Measurements from ENCODE around the gene CCDC88B. TPM values are rescaled to one million over a fixed set of nuclear protein-coding genes. Genes with fewer than 3 reads are reported as not detected.
A peak's percentile ranks its signal among the peaks of the same experiment; 100 is the strongest.

Gene CCDC88B
- total and polyA plus RNA-seq, 2 of the 8 experiments (the other 6 are each of a cell fraction or from before 2014, with no cell fraction given), result 5.9 to 12.5 TPM

- Histone ChIP-seq H3K4ac (replicated peaks; ENCODE audit: insufficient read length, low read depth, low read length) (no peak overlapping the region), H3K4me1 (replicated peaks in 1 of 4; ENCODE audit: control insufficient read depth in 3 of 4, insufficient read depth in 4 of 4, low read length in 3 of 4) (peaks cover 0 to 5% (median 2%) of the 10 kb centered on the region in 4 experiments; a peak in 4 of 7 replicates), H3K36me3 (ENCODE audit: control insufficient read depth in 2 of 4, insufficient read depth in 4 of 4, low read length in 3 of 4) (peaks cover 0 to 14% (median 0%) of the 10 kb centered on the region in 4 experiments; a peak in 3 of 8 replicates), H3K23me2 (ENCODE audit: low read depth, low read length) (no peaks in the 10 kb centered on the region; the same call in 1 of the 2 replicates), H2BK15ac (ENCODE audit: low read length) (no peak overlapping the region), H2BK20ac (ENCODE audit: low read length) (no peak overlapping the region), H2BK120ac (replicated peaks; ENCODE audit: low read depth, low read length) (no peak overlapping the region), H3K4me3 (ENCODE audit: extremely low read depth in 1 of 4, insufficient read depth in 2 of 4, low read depth in 3 of 4, low read length in 4 of 4) (no peak overlapping the region), H3K9ac (replicated peaks in 1 of 4; ENCODE audit: extremely low read depth in 1 of 4, low read depth in 3 of 4, low read length in 3 of 4) (no peak overlapping the region), H3K56ac (replicated peaks; ENCODE audit: insufficient read length, low read depth, low read length) (no peak overlapping the region), H3K14ac (ENCODE audit: insufficient read length) (no peak overlapping the region), H3K27me3 (replicated peaks in 1 of 4; ENCODE audit: control insufficient read depth in 3 of 4, extremely low read depth in 1 of 4, insufficient read depth in 3 of 4, low read length in 3 of 4) (no peaks in the 10 kb centered on the region), H2AK5ac (ENCODE audit: low read depth, low read length) (no peak overlapping the region), H3K27ac (ENCODE audit: low read depth, low read length) (no peak overlapping the region), H3K79me1 (ENCODE audit: low read depth, low read length) (no peaks in the 10 kb centered on the region), H4K5ac (ENCODE audit: insufficient read length, low read depth, low read length) (no peak overlapping the region), H4K20me1 (replicated peaks in 1 of 2; ENCODE audit: control insufficient read depth in 1 of 2, insufficient read depth in 2 of 2, low read length in 2 of 2) (no peaks in the 10 kb centered on the region), H4K8ac (ENCODE audit: extremely low read depth, insufficient read depth, low read length) (peak overlapping the region; percentile 51; the same call in 1 of the 2 replicates), H3K9me3 (ENCODE audit: insufficient read depth in 2 of 2, low read depth in 1 of 2, low read length in 1 of 2) (no peaks in the 10 kb centered on the region), H3K79me2 (ENCODE audit: control insufficient read depth in 1 of 2, insufficient read depth in 2 of 2, low read length in 2 of 2) (no peaks in the 10 kb centered on the region), H4K91ac (replicated peaks; ENCODE audit: insufficient read length, low read length) (no peak overlapping the region), H3K4me2 (ENCODE audit: insufficient read depth in 1 of 2, low read depth in 2 of 2, low read length in 2 of 2) (no peak overlapping the region), H2BK12ac (ENCODE audit: low read depth, low read length) (no peak overlapping the region), H2AFZ (ENCODE audit: low read length) (no peak overlapping the region), H2BK5ac (ENCODE audit: low read depth, low read length) (no peak overlapping the region), H3K18ac (ENCODE audit: extremely low read depth, low read length) (no peak overlapping the region), H3K23ac (ENCODE audit: insufficient read length) (no peak overlapping the region)
- DNase-seq (ENCODE audit: low read depth in 1 of 2, low spot score in 2 of 2), result no peak
- no peak for FAIRE-seq
- ChIA-PET POLR2A (ENCODE audit: partially characterized antibody) (interaction anchor here (2.9 kb wide), 1 partner anchor 12 kb away, joined by 14 read pairs; the partner anchor contains the start of gene RPS6KA4), CTCF (ENCODE audit: partially characterized antibody) (interaction anchor here (0.6 to 8.3 kb wide), 7 partner anchors 9 to 1509 kb away, joined by 3 to 80 read pairs (median 5); no protein-coding TSS in a partner anchor)
- 80% methylated on average over 9 of the region's 22 CpGs; no CpG with 5 or more reads in 1 of the 2 experiments for WGBS, 2 experiments (ENCODE audit: extremely low coverage in 1 of 2, insufficient coverage in 1 of 2, insufficient read length in 1 of 2, insufficient replicate concordance in 2 of 2, low coverage in 1 of 2, low lambda C conversion rate in 2 of 2, missing lambda C conversion rate in 1 of 2)
- TF ChIP-seq, protein P1, sequence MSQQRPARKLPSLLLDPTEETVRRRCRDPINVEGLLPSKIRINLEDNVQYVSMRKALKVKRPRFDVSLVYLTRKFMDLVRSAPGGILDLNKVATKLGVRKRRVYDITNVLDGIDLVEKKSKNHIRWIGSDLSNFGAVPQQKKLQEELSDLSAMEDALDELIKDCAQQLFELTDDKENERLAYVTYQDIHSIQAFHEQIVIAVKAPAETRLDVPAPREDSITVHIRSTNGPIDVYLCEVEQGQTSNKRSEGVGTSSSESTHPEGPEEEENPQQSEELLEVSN (IDR thresholded peaks at IDR 0.05), result no peak
- TF ChIP-seq KDM5A (IDR thresholded peaks at IDR 0.05; ENCODE audit: low read length) (no peak), RBBP5 (IDR thresholded peaks at IDR 0.05; ENCODE audit: borderline replicate concordance, low read depth, low read length) (no peak), TBP (IDR thresholded peaks at IDR 0.05; ENCODE audit: low read depth, low read length) (no peak), KDM1A (IDR thresholded peaks at IDR 0.05; ENCODE audit: borderline replicate concordance, low read length) (no peak), GTF2F1 (IDR thresholded peaks at IDR 0.05; ENCODE audit: borderline replicate concordance, low read depth, low read length) (no peak), NRF1 (IDR thresholded peaks at IDR 0.05; ENCODE audit: low read depth, low read length) (no peak), CEBPB (IDR thresholded peaks at IDR 0.05; ENCODE audit: low read depth, low read length) (no peak), NANOG (IDR thresholded peaks at IDR 0.05; ENCODE audit: insufficient read depth, low read depth, low read length, poor library complexity, severe bottlenecking) (no peak), GABPA (IDR thresholded peaks at IDR 0.05; ENCODE audit: borderline replicate concordance, insufficient read depth, low read length) (no peak), KDM4A (IDR thresholded peaks at IDR 0.05; ENCODE audit: low read depth, low read length, severe bottlenecking) (no peak), POU5F1 (IDR thresholded peaks at IDR 0.05; ENCODE audit: low read depth, low read length) (no peak), RNF2 (IDR thresholded peaks at IDR 0.05; ENCODE audit: borderline replicate concordance, low read depth, low read length, missing control alignments, poor library complexity, severe bottlenecking) (no peak)
Observed at GRCh38 chr11:64371201-64371600, 31.2 kb downstream of the CCDC88B start.

Data from H1 (cell line).